ENCODE results near the gene CIAO1.
"Not testable (repeated sequence)": the region's sequence is repeated elsewhere in the genome, so short reads cannot be mapped to it uniquely, and the experiment has no call there.

CIAO1 gene

GRCh38 chr2:96265840-96266679, at the start of gene CIAO1, which contains the start of gene TMEM127:
CIAO1 (plus strand) TSS chr2:96266225; CDS start chr2:96266351, 126 bp downstream.
TMEM127 (minus strand) TSS chr2:96265997; CDS start chr2:96265381, 616 bp downstream.
- DNase-seq (ENCODE audit: low spot score), result peak; percentile 99
- TF ChIP-seq CTCF (IDR thresholded peaks at IDR 0.05; ENCODE audit: extremely low read depth, missing control alignments), result no peak

DNA sequence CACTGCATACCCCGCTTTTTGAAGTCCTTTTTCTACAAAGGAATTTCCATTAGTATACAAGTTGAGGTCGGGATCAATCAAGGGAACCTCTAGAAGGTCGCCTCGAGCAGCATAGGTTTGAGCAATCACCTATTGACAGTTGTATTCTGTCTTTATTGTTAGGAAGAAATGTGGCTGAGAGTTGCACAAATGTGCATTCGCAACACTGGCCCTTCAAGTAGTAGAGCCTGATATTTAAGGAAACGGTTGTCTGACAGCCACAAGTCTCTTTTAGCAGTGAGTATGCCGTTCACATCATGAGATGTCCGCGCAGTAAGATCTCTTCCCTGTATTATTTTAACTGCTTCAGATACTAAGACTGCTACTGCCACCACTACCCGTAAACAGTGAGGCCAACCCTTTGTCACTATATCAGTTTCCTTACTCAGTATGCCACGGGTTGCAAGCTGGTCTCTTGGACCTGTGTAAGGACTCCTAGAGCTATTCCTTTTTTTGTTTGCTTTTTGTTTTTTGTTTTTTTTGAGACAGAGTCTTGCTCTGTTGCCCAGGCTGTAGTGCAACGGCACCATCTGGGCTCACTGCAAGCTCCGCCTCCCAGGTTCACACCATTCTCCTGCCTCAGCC, 47.4 kb upstream of the CIAO1 start:
- TF ChIP-seq CTCF (IDR thresholded peaks at IDR 0.05; ENCODE audit: extremely low read depth, missing control alignments), result no peak
- DNase-seq (ENCODE audit: low spot score), result no peak

- DNase-seq (ENCODE audit: low spot score), result not testable (repeated sequence)
Observed at GRCh38 chr2:96219959-96220358, 46.1 kb upstream of the CIAO1 start.

DNA sequence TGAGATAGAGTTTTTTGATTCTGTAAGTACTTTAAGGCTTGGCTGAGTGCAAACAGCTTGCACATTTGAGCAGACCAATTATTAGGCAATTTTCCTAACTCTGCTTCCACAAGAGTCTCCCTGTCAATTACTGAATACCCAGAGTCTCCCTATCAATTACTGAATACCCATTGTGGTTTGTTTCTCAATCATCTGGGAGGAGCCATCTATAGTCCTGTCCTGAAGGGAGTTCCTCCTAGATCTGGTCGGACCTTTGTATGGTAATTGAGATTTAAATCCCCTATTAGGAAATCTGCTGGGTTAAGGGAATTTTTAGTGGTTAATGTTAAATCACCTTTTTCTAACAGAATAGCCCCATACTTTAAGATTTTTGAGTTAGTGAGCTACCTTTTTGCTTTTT, 44.9 kb upstream of the CIAO1 start:
- DNase-seq (ENCODE audit: low spot score), result not testable (repeated sequence)

DNA sequence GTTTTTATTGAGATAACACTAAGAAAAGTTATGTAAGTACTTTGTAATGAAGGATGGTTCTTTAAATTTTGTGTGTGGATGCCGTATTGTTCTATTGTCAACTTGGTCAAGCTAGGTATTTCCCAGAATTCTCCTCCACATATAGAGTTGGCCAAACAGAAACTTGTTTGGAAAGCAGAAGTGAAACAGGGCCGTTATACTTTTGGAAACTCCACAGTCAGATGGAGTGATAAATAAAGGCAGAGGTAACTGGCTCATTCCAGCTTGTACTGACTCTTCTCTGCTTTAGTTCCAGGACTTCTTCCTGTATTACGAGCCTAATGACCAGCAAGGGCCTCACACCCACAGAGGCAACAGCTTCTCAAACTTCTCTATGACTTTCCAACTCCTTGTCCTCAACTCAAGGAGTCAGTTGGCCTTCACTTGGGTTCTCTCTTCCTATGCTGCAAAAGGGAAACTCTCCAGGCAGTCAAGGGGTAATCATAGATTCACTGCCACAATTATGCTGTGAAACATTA, 41.0 kb upstream of the CIAO1 start:
- peak; percentile 54 for DNase-seq (ENCODE audit: low spot score)
- TF ChIP-seq CTCF (IDR thresholded peaks at IDR 0.05; ENCODE audit: extremely low read depth, missing control alignments), result no peak

- no peak for DNase-seq (ENCODE audit: low spot score)
- no peak for TF ChIP-seq CTCF (IDR thresholded peaks at IDR 0.05; ENCODE audit: extremely low read depth, missing control alignments)
Observed at GRCh38 chr2:96231316-96231715, 34.7 kb upstream of the CIAO1 start.

- no peak for DNase-seq (ENCODE audit: low spot score)
- TF ChIP-seq CTCF (IDR thresholded peaks at IDR 0.05; ENCODE audit: extremely low read depth, missing control alignments), result no peak
Observed at GRCh38 chr2:96233436-96233835, 32.6 kb upstream of the CIAO1 start.

DNA sequence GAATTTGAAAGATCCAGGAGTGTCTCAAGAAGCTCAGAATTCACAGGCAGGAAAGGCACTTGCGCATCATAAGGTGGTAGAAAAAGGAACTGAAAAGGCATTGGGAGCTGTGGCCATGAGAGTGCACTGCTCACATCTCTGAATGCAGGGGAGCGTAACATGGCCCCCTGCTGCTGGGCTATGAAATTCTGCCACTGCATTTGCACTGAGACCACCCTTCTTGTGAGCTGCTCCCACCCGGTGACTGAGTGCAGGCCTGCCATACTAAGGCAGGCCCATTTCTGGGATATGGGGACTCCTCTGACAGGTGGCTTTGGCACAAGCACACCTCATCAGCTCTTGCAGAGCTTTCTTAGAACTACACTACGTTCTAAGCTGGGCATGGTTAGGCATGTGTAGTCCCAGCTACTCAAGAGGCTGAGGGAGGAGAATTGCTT, 32.1 kb upstream of the CIAO1 start:
- DNase-seq (ENCODE audit: low spot score), result peak; percentile 59
- TF ChIP-seq CTCF (IDR thresholded peaks at IDR 0.05; ENCODE audit: extremely low read depth, missing control alignments), result peak; percentile 27
